GM12878 (cell line): ENCODE results near the gene FOXJ3. TPM values are rescaled to one million over a fixed set of nuclear protein-coding genes. Genes with fewer than 3 reads are reported as not detected.

Experiments
- ATAC-seq: fragments of 200-7000 bp; cut with Tn5 transposase; 3 replicates; pipeline ENCODE4 v1.9.1; 2020; ENCODE audit warnings: mild to moderate bottlenecking, moderate library complexity
- BruUV-seq: library from RNA; stranded (reverse); fragments of 400-500 nt; replicated peaks from 2 replicates; lab custom pipeline; 2021; lab: Mats Ljungman, UMichigan
- CTCF ChIA-PET: fragments of 300-600 bp; sonication (Branson Sonifier 250); formaldehyde crosslinking; extraction: SDS; loops from one replicate; lab custom pipeline; 2021; ENCODE audit warnings: inconsistent platforms; lab: Yijun Ruan, JAX
- POLR2A ChIA-PET: fragments of 350-600 bp; formaldehyde crosslinking; extraction: SDS; loops from one replicate; lab custom pipeline; 2021; ENCODE audit warnings: inconsistent platforms; lab: Charles Lee
- RAD21 ChIA-PET: fragments of 300-600 bp; sonication (Branson Sonifier 250); formaldehyde crosslinking; loops from one replicate; lab custom pipeline; 2023; ENCODE audit warnings: antibody characterized with exemption; ENCODE audit not compliant: unreplicated experiment; lab: Charles Lee
- SMC1A ChIA-PET: fragments of 300-600 bp; sonication (Branson Sonifier 250); formaldehyde crosslinking; loops from one replicate; lab custom pipeline; 2023; ENCODE audit not compliant: unreplicated experiment, uncharacterized antibody; lab: Charles Lee
- DNase-seq: peaks from one replicate; pipeline ENCODE4 v3.0.0-alpha.2; 2011; ENCODE audit warnings: low read depth, low spot score
- FAIRE-seq: peaks from 3 replicates; lab custom pipeline; 2011; peaks lifted over from hg19 to GRCh38; lab: Jason Lieb, UNC
- H2AFZ ChIP-seq: 2 replicates; pipeline ENCODE4 v1.6.0; 2011; ENCODE audit warnings: low read depth, low read length, control low read depth; ENCODE audit not compliant: control insufficient read depth
- H3K27ac ChIP-seq: 2 replicates; pipeline ENCODE4 v1.5.1; 2011; ENCODE audit warnings: control low read depth; ENCODE audit not compliant: control insufficient read depth, insufficient read depth
- H3K27me3 ChIP-seq, 2 experiments: replicated peaks in 1 of 2; 2 replicates each; pipeline versions ENCODE4 v1.6.0 to v1.6.1; 2011; ENCODE audit warnings: low read length in 1 of 2; ENCODE audit not compliant: control insufficient read depth in 2 of 2, insufficient read depth in 2 of 2
- H3K36me3 ChIP-seq, 2 experiments: 2 replicates each; pipeline ENCODE4 v1.5.1; 2011; ENCODE audit warnings: low read length in 1 of 2; ENCODE audit not compliant: control insufficient read depth in 2 of 2, insufficient read depth in 2 of 2
- H3K4me1 ChIP-seq: 2 replicates; pipeline ENCODE4 v1.6.1; 2011; ENCODE audit warnings: mild to moderate bottlenecking, low read length, moderate library complexity, mixed read lengths; ENCODE audit not compliant: control insufficient read depth, insufficient read depth
- H3K4me2 ChIP-seq: 2 replicates; pipeline ENCODE4 v1.6.0; 2011; ENCODE audit warnings: control low read depth; ENCODE audit not compliant: control insufficient read depth, insufficient read depth
- H3K4me3 ChIP-seq: fragments of 200-600 bp; sonication (generic); 2 replicates; pipeline ENCODE4 v1.5.1; 2016
- H3K79me2 ChIP-seq: 2 replicates; pipeline ENCODE4 v1.6.0; 2011; ENCODE audit warnings: low read length; ENCODE audit not compliant: control insufficient read depth, insufficient read depth
- H3K9ac ChIP-seq: 2 replicates; pipeline ENCODE4 v1.8.0; 2011; ENCODE audit warnings: low read length, control low read depth, mixed read lengths; ENCODE audit not compliant: control insufficient read depth, insufficient read depth
- H3K9me3 ChIP-seq: replicated peaks from 3 replicates; pipeline ENCODE4 v1.5.1; 2011; ENCODE audit warnings: mild to moderate bottlenecking, low read length; ENCODE audit not compliant: control insufficient read depth, insufficient read depth
- H4K20me1 ChIP-seq: 2 replicates; pipeline ENCODE4 v1.6.0; 2011; ENCODE audit not compliant: control insufficient read depth, insufficient read depth
- BACH1 ChIP-seq: fragments of 450-650 bp; IDR thresholded peaks from 2 replicates; pipeline ENCODE4 v1.6.1; 2017; ENCODE audit warnings: mild to moderate bottlenecking, borderline replicate concordance
- BHLHE40 ChIP-seq, 2 experiments: fragments of 450-650 bp in 1 of 2; IDR thresholded peaks; 2 replicates each; pipeline ENCODE4 v1.6.1; 2011 to 2017; ENCODE audit warnings: low read depth in 2 of 2, borderline replicate concordance in 1 of 2, improper control_type of control experiment in 1 of 2, low read length in 1 of 2, mild to moderate bottlenecking in 1 of 2
- CBX3 ChIP-seq: fragments of 200-600 bp; sonication (generic); IDR thresholded peaks from 2 replicates; pipeline ENCODE4 v1.6.1; 2016; ENCODE audit warnings: low read depth, borderline replicate concordance
- EGR1 ChIP-seq, 2 experiments: IDR thresholded peaks; 1 replicate in 1 of 2; 2 replicates in 1 of 2; pipeline ENCODE4 v1.6.1; 2011 to 2012; ENCODE audit warnings: low read depth in 2 of 2, low read length in 2 of 2, borderline replicate concordance in 1 of 2, mild to moderate bottlenecking in 1 of 2, moderate library complexity in 1 of 2
- ETV6 ChIP-seq, 2 experiments: fragments of 450-650 bp in 1 of 2; IDR thresholded peaks in 1 of 2; conservative IDR thresholded peaks in 1 of 2; 2 replicates each; pipeline ENCODE4 v1.6.1; 2014; ENCODE audit warnings: antibody characterized with exemption in 1 of 2, borderline replicate concordance in 1 of 2, low read depth in 1 of 2, mild to moderate bottlenecking in 1 of 2, moderate library complexity in 1 of 2
- FOXM1 ChIP-seq: IDR thresholded peaks from 2 replicates; pipeline ENCODE4 v1.6.1; 2012; ENCODE audit warnings: low read depth, mild to moderate bottlenecking, inconsistent platforms, low read length, moderate library complexity
- KLF5 ChIP-seq: fragments of 450-650 bp; IDR thresholded peaks from 2 replicates; pipeline ENCODE4 v1.6.1; 2014; ENCODE audit warnings: mild to moderate bottlenecking; ENCODE audit not compliant: partially characterized antibody
- MEF2B ChIP-seq: fragments of 450-650 bp; IDR thresholded peaks from 2 replicates; pipeline ENCODE4 v1.6.1; 2018; ENCODE audit warnings: mild to moderate bottlenecking, moderate library complexity; ENCODE audit not compliant: partially characterized antibody, poor library complexity, severe bottlenecking
- MYB ChIP-seq: fragments of 150-350 bp; IDR thresholded peaks from 2 replicates; pipeline ENCODE4 v1.6.1; 2014; ENCODE audit warnings: mild to moderate bottlenecking, low read depth, low read length, borderline replicate concordance
- PML ChIP-seq: IDR thresholded peaks from 2 replicates; pipeline ENCODE4 v1.6.1; 2012; ENCODE audit warnings: low read length, inconsistent platforms
- TCF7 ChIP-seq: IDR thresholded peaks from 2 replicates; pipeline ENCODE4 v1.6.1; 2014; ENCODE audit warnings: antibody characterized with exemption, borderline replicate concordance
- ZNF24 ChIP-seq: fragments of 450-650 bp; IDR thresholded peaks from 2 replicates; pipeline ENCODE4 v1.6.1; 2017; ENCODE audit warnings: antibody characterized with exemption, mild to moderate bottlenecking
- whole genome bisulfite sequencing: methylation state at CpG from one replicate; pipeline ENCODE4 v1.1.6; 2016; ENCODE audit warnings: low lambda C conversion rate; ENCODE audit not compliant: insufficient replicate concordance, insufficient coverage; ENCODE audit errors: missing lambda C conversion rate; 5-methylcytosine and 5-hydroxymethylcytosine counted together
- in situ Hi-C: fragments of 300-500 bp; cut with MboI; formaldehyde crosslinking; loops from 9 replicates; pipeline ENCODE4 v1.14.3; 2018; ENCODE audit warnings: mixed read lengths
- intact Hi-C: fragments of 100-400 bp; cut with micrococcal nuclease; formaldehyde crosslinking; loops from one replicate; pipeline ENCODE4 v1.14.2; 2022; ENCODE audit not compliant: unreplicated experiment
- polyA plus RNA-seq, 11 experiments: library from polyadenylated mRNA; depleted of rRNA in 4 of 11; unstranded in 6 of 11; stranded (reverse) in 5 of 11; fragments of >200 nt; fragmentation: Nextera tagmentation in 4 of 11; fragmentation: Illumina TruSeq in 1 of 11; extraction: Ambion mirVana in 4 of 11; extraction: Trizol in 1 of 11; gene quantifications; 1 replicate in 1 of 11; 2 replicates in 10 of 11; pipeline versions ENCODE4 v1.2.1 to v1.2.3, GENCODE V29; 2011 to 2016; ENCODE audit warnings: inconsistent platforms in 2 of 11, missing spikeins in 2 of 11, low read depth in 1 of 11
- total RNA-seq, 4 experiments: library from RNA; depleted of rRNA in 3 of 4; stranded (reverse); fragments of >200 nt in 3 of 4; fragmentation: Illumina TruSeq in 1 of 4; extraction: Trizol in 1 of 4; gene quantifications; 2 replicates each; pipeline versions ENCODE4 v1.2.1 to v1.2.3, GENCODE V29; 2013 to 2021
- TF ChIP-seq, protein P1 (sequence below): fragments of 150-350 bp; IDR thresholded peaks from 2 replicates; pipeline ENCODE4 v1.6.1; 2014; ENCODE audit warnings: mild to moderate bottlenecking, low read depth, low read length
- TF ChIP-seq, protein P2 (sequence below): fragments of 450-650 bp; IDR thresholded peaks from 2 replicates; pipeline ENCODE4 v1.6.1; 2016; ENCODE audit warnings: mild to moderate bottlenecking

FOXJ3 gene
- total and polyA plus RNA-seq, 10 of the 15 experiments (the other 5 are each of a cell fraction or from before 2014, with no cell fraction given): 9.5 to 54.2 (median 24.7) TPM

DNA sequence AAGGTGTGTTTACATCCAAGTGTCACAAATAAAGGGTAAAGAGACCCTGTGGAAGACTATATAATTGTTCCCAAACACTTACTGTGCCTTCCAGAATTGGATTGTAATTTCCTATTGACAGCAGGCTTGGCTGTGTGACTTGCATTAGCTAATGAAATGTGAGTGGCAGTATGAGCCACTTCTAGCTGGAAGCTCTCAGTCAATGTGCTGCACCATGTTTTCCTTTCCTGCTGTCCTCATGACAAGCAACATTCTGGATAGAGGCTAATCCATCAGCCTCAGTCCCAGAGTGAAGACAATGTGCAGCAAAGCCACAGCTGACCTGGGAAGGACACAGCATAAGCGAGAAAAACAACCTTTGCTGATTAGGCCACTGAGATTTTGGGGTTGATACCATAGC lies 5.9 kb upstream of the FOXJ3 start:
- WGBS: 85% methylated on average over 1 of the region's 1 CpG
- ATAC-seq (no peak), FAIRE-seq (no peak), DNase-seq (no peak)
- Histone ChIP-seq H3K9me3 (no peaks in the 10 kb centered on the region), H3K4me1 (no peaks in the 10 kb centered on the region), H3K36me3 (no peaks in the 10 kb centered on the region), H3K27me3 (no peaks in the 10 kb centered on the region), H3K9ac (no peak overlapping the region), H3K79me2 (peaks cover 4% of the 10 kb centered on the region), H2AFZ (no peak overlapping the region), H3K4me2 (no peak overlapping the region), H3K27ac (no peak overlapping the region), H3K4me3 (no peak overlapping the region), H4K20me1 (no peaks in the 10 kb centered on the region)
- TF ChIP-seq MYB (no peak), KLF5 (no peak), ETV6 (conservative IDR thresholded peaks at IDR 0.05 in 1 of 2, IDR thresholded peaks at IDR 0.05 in 1 of 2; ENCODE audit: borderline replicate concordance in 1 of 2, low read depth in 1 of 2) (no peak)
- BruUV-seq: no TSS peak
- CTCF ChIA-PET: interaction anchor here (1.4 kb wide), 2 partner anchors 9 to 338 kb away, joined by 3 to 4 read pairs; no protein-coding TSS in a partner anchor
- in situ Hi-C loops (no loop called here), intact Hi-C loops (loop anchor here (5.0 kb wide), 3 partner anchors 116 to 406 kb away; partner anchors contain the start of genes PPCS and ZMYND12)
- POLR2A ChIA-PET: no interaction called here
- RAD21 ChIA-PET: interaction anchor here (2.1 kb wide), 1 partner anchor 8 kb away, joined by 7 read pairs; no protein-coding TSS in a partner anchor
- SMC1A ChIA-PET: interaction anchor here (0.6 to 1.6 kb wide), 3 partner anchors 11 to 244 kb away, joined by 3 to 4 read pairs (median 4); no protein-coding TSS in a partner anchor

DNA sequence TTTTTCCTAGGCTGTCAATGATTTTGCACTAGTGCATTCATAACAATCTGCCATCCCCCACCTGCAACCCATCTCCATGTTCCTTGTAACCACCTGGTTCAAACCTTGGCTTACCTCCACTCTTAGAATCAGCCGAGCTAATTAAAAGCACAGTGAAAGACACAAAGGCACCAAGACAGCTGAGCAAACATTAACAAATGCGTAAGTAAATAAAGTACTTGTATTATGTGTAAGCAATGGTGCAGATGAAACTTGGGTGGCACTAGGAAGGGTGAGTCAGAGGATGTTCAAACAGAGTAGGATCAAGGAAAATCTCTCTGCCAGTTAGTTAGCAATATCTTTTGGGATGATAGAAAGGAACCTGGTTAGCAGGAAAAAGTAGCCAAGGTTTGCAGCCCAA lies 5.1 kb upstream of the FOXJ3 start:
- no peaks in the 10 kb centered on the region for H4K20me1 ChIP-seq
- H3K9me3 ChIP-seq: no peaks in the 10 kb centered on the region
- ChIA-PET SMC1A (interaction anchor here (0.7 to 1.6 kb wide), 3 partner anchors 12 to 167 kb away, joined by 4 to 5 read pairs (median 4); no protein-coding TSS in a partner anchor), POLR2A (interaction anchor here (0.6 to 0.9 kb wide), 2 partner anchors 329 to 386 kb away, joined by 3 to 5 read pairs; no protein-coding TSS in a partner anchor), RAD21 (interaction anchor here (1.1 to 2.1 kb wide), 2 partner anchors 9 to 76 kb away, joined by 3 to 7 read pairs; no protein-coding TSS in a partner anchor), CTCF (interaction anchor here (0.8 to 3.4 kb wide), 6 partner anchors 10 to 426 kb away, joined by 3 to 21 read pairs (median 4); no protein-coding TSS in a partner anchor)
- H3K36me3 ChIP-seq: no peaks in the 10 kb centered on the region
- intact Hi-C loops: loop anchor here (5.0 kb wide), 3 partner anchors 117 to 407 kb away; partner anchors contain the start of genes PPCS and ZMYND12
- in situ Hi-C loops: no loop called here
- no peak overlapping the region for H3K27ac ChIP-seq
- H3K9ac ChIP-seq: no peak overlapping the region
- H3K79me2 ChIP-seq: peaks cover 11% of the 10 kb centered on the region
- FAIRE-seq: no peak
- H2AFZ ChIP-seq: no peak overlapping the region
- no TSS peak for BruUV-seq
- DNase-seq: no peak
- WGBS: 96% methylated on average over 2 of the region's 2 CpGs
- no peak overlapping the region for H3K4me3 ChIP-seq
- no peak overlapping the region for H3K4me2 ChIP-seq
- H3K4me1 ChIP-seq: no peaks in the 10 kb centered on the region
- ATAC-seq: no peak
- no peaks in the 10 kb centered on the region for H3K27me3 ChIP-seq
- no peak for TF ChIP-seq FOXM1
- TF ChIP-seq EGR1 (IDR thresholded peaks at IDR 0.05; ENCODE audit: borderline replicate concordance in 1 of 2, low read depth in 2 of 2, low read length in 2 of 2): no peak
- TF ChIP-seq BACH1: no peak
- TF ChIP-seq, protein P1, sequence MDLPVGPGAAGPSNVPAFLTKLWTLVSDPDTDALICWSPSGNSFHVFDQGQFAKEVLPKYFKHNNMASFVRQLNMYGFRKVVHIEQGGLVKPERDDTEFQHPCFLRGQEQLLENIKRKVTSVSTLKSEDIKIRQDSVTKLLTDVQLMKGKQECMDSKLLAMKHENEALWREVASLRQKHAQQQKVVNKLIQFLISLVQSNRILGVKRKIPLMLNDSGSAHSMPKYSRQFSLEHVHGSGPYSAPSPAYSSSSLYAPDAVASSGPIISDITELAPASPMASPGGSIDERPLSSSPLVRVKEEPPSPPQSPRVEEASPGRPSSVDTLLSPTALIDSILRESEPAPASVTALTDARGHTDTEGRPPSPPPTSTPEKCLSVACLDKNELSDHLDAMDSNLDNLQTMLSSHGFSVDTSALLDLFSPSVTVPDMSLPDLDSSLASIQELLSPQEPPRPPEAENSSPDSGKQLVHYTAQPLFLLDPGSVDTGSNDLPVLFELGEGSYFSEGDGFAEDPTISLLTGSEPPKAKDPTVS: no peak
- no peak for TF ChIP-seq TCF7
- TF ChIP-seq CBX3: no peak
- TF ChIP-seq, protein P2, sequence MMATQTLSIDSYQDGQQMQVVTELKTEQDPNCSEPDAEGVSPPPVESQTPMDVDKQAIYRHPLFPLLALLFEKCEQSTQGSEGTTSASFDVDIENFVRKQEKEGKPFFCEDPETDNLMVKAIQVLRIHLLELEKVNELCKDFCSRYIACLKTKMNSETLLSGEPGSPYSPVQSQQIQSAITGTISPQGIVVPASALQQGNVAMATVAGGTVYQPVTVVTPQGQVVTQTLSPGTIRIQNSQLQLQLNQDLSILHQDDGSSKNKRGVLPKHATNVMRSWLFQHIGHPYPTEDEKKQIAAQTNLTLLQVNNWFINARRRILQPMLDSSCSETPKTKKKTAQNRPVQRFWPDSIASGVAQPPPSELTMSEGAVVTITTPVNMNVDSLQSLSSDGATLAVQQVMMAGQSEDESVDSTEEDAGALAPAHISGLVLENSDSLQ: no peak
- TF ChIP-seq BHLHE40 (IDR thresholded peaks at IDR 0.05; ENCODE audit: borderline replicate concordance in 1 of 2, low read depth in 2 of 2, low read length in 1 of 2): no peak
- TF ChIP-seq KLF5: no peak
- TF ChIP-seq MEF2B: no peak
- no peak for TF ChIP-seq PML
- TF ChIP-seq ZNF24: no peak
